ENCODE data around the gene PNMA8A. TPM values are rescaled to one million over a fixed set of nuclear protein-coding genes. Genes with fewer than 3 reads are reported as not detected.

Gene PNMA8A
- total RNA-seq, 2 donors from 2014 or later, result 4.3 to 6.5 TPM

DNA sequence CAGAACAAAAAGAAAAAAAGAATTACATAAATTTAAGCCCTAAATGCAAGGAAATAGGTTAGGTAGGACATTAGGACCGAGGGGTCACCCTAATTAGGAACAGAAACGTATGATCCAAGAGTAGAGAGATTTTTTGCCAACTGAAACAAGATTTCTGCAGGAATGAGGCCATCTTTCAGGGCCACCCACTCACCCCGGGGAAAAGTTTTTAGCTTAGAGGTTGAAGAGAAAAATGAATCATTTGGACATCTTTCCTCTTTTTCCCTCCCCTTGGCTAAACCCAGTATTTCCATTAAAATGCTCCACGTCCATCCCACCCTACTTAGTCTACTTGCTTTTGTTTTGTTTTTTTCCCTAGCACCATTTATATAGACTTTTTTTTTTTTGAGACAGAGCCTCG is 10.6 kb upstream of the PNMA8A start:
- peak; percentile 9 for ATAC-seq
- no peak overlapping the region for H3K27ac ChIP-seq
- H3K4me3 ChIP-seq, result no peak overlapping the region
- no peak for TF ChIP-seq POLR2A (IDR thresholded peaks at IDR 0.05)
- TF ChIP-seq, protein P1, sequence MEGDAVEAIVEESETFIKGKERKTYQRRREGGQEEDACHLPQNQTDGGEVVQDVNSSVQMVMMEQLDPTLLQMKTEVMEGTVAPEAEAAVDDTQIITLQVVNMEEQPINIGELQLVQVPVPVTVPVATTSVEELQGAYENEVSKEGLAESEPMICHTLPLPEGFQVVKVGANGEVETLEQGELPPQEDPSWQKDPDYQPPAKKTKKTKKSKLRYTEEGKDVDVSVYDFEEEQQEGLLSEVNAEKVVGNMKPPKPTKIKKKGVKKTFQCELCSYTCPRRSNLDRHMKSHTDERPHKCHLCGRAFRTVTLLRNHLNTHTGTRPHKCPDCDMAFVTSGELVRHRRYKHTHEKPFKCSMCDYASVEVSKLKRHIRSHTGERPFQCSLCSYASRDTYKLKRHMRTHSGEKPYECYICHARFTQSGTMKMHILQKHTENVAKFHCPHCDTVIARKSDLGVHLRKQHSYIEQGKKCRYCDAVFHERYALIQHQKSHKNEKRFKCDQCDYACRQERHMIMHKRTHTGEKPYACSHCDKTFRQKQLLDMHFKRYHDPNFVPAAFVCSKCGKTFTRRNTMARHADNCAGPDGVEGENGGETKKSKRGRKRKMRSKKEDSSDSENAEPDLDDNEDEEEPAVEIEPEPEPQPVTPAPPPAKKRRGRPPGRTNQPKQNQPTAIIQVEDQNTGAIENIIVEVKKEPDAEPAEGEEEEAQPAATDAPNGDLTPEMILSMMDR (IDR thresholded peaks at IDR 0.05), result no peak
- H3K27me3 ChIP-seq, result no peaks in the 10 kb centered on the region
- no peaks in the 10 kb centered on the region for H3K9me3 ChIP-seq
- H3K4me1 ChIP-seq, result no peaks in the 10 kb centered on the region
- peak in 1 of 4 donors; percentile 13 for DNase-seq
- WGBS, 2 donors, result 50 to 60% methylated on average over 5 of the region's 5 CpGs
- H3K36me3 ChIP-seq (replicated peaks in 1 of 2; ENCODE audit: insufficient read depth in 1 of 2, low read depth in 2 of 2), result no peaks in the 10 kb centered on the region
- intact Hi-C loops (cut with DNase I), result no loop called here

GRCh38 chr19:46481223-46481848 is 10.0 kb upstream of the PNMA8A start:
- H3K4me3 ChIP-seq, result no peak overlapping the region
- H3K27me3 ChIP-seq, result no peaks in the 10 kb centered on the region
- DNase-seq, result no peak
- H3K9me3 ChIP-seq, result no peaks in the 10 kb centered on the region
- 55 to 61% methylated on average over 16 of the region's 16 CpGs for WGBS, 2 donors
- no peaks in the 10 kb centered on the region for H3K4me1 ChIP-seq
- H3K36me3 ChIP-seq (replicated peaks in 1 of 2; ENCODE audit: insufficient read depth in 1 of 2, low read depth in 2 of 2), result no peaks in the 10 kb centered on the region
- intact Hi-C loops (cut with DNase I), result no loop called here
- peak overlapping the region in 1 of 4 donors; percentile 21 for H3K27ac ChIP-seq
- ATAC-seq, result no peak
- TF ChIP-seq, protein P1 (IDR thresholded peaks at IDR 0.05), result no peak
- TF ChIP-seq POLR2A (IDR thresholded peaks at IDR 0.05), result no peak

- Histone ChIP-seq H3K27me3 (no peaks in the 10 kb centered on the region), H3K27ac (no peak overlapping the region), H3K4me3 (no peak overlapping the region), H3K4me1 (no peaks in the 10 kb centered on the region), H3K36me3 (replicated peaks in 1 of 2; ENCODE audit: insufficient read depth in 1 of 2, low read depth in 2 of 2) (no peaks in the 10 kb centered on the region), H3K9me3 (no peaks in the 10 kb centered on the region)
- 53 to 56% methylated on average over 12 of the region's 12 CpGs for WGBS, 2 donors
- DNase-seq, result peak in 1 of 4 donors; percentile 36
- intact Hi-C loops (cut with DNase I), result no loop called here
- peak; percentile 18 for ATAC-seq
- TF ChIP-seq POLR2A (IDR thresholded peaks at IDR 0.05), result no peak
- TF ChIP-seq, protein P1 (IDR thresholded peaks at IDR 0.05), result no peak
Observed at GRCh38 chr19:46480415-46480814, 9.1 kb upstream of the PNMA8A start.

GRCh38 chr19:46478356-46478986 is 7.1 kb upstream of the PNMA8A start:
- no peaks in the 10 kb centered on the region for H3K9me3 ChIP-seq

More at GRCh38 chr19:46478356-46478986, 7.1 kb upstream of the PNMA8A start:
- no peak for DNase-seq
- no peaks in the 10 kb centered on the region for H3K4me1 ChIP-seq
- H3K36me3 ChIP-seq (replicated peaks in 1 of 2; ENCODE audit: insufficient read depth in 1 of 2, low read depth in 2 of 2), result no peaks in the 10 kb centered on the region
- no peaks in the 10 kb centered on the region for H3K27me3 ChIP-seq
- intact Hi-C loops (cut with DNase I), result no loop called here
- WGBS, 2 donors, result 36 to 57% methylated on average over 3 to 4 of the region's 4 CpGs
- H3K4me3 ChIP-seq, result no peak overlapping the region
- TF ChIP-seq, protein P1 (IDR thresholded peaks at IDR 0.05), result no peak
- TF ChIP-seq POLR2A (IDR thresholded peaks at IDR 0.05), result no peak
- no peak overlapping the region for H3K27ac ChIP-seq
- ATAC-seq, result no peak
